Activated T-cell treated with anti-CD3 and anti-CD28 coated beads for 4 hours (primary cell): ENCODE results near the gene CNFN.
"Not testable (repeated sequence)": the region's sequence is repeated elsewhere in the genome, so short reads cannot be mapped to it uniquely, and the experiment has no call there.

Experiments used
- DNase-seq: peaks from one replicate; pipeline ENCODE4 v3.0.0-alpha.2; 2020

Gene CNFN

GRCh38 chr19:42345191-42345812, 44.8 kb downstream of the CNFN start:
- no peak for DNase-seq

DNA sequence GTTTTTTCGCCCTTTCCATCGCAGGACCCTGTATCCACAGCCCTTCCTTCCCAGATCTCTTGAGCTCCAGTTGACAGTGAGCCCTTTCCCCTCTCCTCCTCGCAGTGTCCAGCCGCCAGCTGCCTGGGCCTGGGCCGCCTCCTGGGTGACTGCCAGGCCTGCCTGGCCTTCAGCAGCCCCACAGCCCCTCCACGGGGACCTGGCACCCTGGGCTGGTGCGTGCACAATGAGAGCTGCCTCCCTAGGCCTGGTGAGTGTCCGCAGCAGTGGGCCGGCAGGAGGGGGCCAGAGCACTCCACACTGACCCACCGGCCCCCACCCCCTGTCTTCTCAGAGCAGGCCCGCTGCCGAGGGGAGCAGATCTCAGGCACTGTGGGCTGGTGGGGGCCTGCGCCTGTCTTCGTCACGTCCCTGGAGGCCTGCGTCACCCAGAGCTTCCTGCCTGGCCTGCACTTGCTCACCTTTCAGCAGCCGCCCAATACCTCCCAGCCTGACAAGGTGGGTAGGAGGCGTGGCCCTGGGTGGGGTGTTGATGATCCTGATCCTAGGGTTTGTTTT, 45.7 kb downstream of the CNFN start:
- DNase-seq = no peak

DNA sequence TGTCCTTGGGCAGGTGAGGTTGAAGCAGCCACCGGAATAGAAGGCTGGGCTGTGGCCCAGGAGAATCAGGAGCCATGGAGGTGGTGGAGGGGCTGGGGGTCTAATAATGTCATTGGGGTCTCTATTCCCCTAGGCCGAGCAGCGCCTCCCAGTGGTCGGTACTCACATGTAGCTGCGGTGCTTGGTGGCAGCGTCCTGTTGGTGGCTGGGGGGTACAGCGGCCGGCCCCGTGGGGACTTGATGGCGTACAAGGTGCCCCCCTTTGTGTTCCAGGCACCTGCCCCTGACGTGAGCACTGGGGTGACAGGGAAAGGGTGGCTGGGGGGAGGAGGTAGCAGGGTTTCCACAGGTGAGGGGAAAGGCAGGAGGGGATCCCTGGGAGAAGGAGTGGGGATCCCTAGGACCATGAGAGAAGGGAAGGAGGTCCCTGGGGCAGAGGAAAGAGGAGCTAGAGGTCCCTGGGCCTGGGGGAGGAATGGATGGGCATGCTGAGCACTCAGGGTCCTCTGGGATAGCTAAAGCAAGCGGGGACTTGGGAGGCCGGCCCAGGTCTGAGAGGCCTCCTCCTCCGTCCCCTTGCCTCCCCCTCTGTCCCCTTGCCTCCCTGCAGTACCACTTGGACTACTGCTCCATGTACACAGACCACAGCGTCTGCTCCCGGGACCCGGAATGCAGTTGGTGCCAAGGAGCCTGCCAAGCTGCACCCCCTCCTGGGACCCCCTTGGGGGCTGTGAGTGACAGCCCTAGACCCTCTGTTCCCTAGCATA, 46.6 kb downstream of the CNFN start:
- no peak for DNase-seq

DNA sequence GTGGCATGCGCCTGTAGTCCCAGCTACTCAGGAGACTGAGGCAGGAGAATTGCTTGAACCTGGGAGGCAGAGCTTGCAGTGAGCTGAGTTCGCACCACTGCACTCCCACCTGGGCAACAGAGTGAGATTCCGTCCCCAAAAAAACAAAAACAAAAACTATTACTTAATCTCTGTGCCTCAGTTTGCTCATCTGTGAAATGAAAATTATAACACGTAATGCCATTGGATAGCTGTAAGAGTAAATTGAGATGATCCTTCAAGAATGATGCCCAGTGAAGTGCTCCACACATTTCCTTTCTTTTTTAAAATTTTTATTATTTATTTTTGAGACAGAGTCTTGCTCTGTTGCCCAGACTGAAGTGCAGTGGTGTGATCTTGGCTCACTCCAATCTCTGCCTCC, 50.2 kb downstream of the CNFN start:
- not testable (repeated sequence) for DNase-seq

GRCh38 chr19:42339126-42339860, 50.8 kb downstream of the CNFN start:
- not testable (repeated sequence) for DNase-seq
